ENCODE measurements around the gene STAP2. TPM values are rescaled to one million over a fixed set of nuclear protein-coding genes. Genes with fewer than 3 reads are reported as not detected.
"Not testable (repeated sequence)": the region's sequence is repeated elsewhere in the genome, so short reads cannot be mapped to it uniquely, and the experiment has no call there.

Gene STAP2
- total RNA-seq, 1 donor: 1.2 TPM

- no peak overlapping the region for H3K4me3 ChIP-seq (ENCODE audit: low read depth, low read length)
- DNase-seq (ENCODE audit: low read depth): no peak
- TF ChIP-seq, protein P1, sequence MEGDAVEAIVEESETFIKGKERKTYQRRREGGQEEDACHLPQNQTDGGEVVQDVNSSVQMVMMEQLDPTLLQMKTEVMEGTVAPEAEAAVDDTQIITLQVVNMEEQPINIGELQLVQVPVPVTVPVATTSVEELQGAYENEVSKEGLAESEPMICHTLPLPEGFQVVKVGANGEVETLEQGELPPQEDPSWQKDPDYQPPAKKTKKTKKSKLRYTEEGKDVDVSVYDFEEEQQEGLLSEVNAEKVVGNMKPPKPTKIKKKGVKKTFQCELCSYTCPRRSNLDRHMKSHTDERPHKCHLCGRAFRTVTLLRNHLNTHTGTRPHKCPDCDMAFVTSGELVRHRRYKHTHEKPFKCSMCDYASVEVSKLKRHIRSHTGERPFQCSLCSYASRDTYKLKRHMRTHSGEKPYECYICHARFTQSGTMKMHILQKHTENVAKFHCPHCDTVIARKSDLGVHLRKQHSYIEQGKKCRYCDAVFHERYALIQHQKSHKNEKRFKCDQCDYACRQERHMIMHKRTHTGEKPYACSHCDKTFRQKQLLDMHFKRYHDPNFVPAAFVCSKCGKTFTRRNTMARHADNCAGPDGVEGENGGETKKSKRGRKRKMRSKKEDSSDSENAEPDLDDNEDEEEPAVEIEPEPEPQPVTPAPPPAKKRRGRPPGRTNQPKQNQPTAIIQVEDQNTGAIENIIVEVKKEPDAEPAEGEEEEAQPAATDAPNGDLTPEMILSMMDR (IDR thresholded peaks at IDR 0.05; ENCODE audit: insufficient read depth, low read length): no peak
Measured at GRCh38 chr19:4295972-4296771, 42.5 kb downstream of the STAP2 start.

- H3K4me3 ChIP-seq (ENCODE audit: low read depth, low read length): no peak overlapping the region
- DNase-seq (ENCODE audit: low read depth): no peak
- TF ChIP-seq, protein P1 (IDR thresholded peaks at IDR 0.05; ENCODE audit: insufficient read depth, low read length): no peak
Measured at GRCh38 chr19:4294389-4294788, 44.2 kb downstream of the STAP2 start.

DNA sequence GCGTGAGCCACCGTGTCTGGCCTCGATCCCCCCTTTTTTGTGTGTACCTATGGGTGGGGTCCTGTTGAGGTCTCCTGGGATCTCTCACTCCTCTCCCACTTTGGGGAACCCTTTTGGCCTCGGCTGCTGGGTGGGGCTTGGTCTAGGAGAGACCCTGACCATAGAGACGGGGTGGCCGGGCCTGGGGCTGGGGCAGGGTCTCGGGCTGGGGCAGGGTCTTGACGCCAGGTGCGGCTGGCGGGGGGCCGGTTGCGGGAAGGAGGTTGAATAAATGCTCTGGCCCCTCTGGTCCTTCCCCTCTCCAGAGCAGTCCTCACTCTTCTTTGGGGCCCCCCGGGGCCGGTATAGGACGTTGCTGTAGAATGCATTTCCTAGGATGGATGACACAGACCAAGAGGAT, 46.1 kb downstream of the STAP2 start:
- TF ChIP-seq, protein P1 (IDR thresholded peaks at IDR 0.05; ENCODE audit: insufficient read depth, low read length): no peak
- H3K4me3 ChIP-seq (ENCODE audit: low read depth, low read length): no peak overlapping the region
- DNase-seq (ENCODE audit: low read depth): no peak

GRCh38 chr19:4291184-4291732, 47.4 kb downstream of the STAP2 start:
- no peak for DNase-seq (ENCODE audit: low read depth)
- TF ChIP-seq, protein P1 (IDR thresholded peaks at IDR 0.05; ENCODE audit: insufficient read depth, low read length): no peak
- no peak overlapping the region for H3K4me3 ChIP-seq (ENCODE audit: low read depth, low read length)

GRCh38 chr19:4288091-4288777, 50.4 kb downstream of the STAP2 start:
- no peak overlapping the region for H3K4me3 ChIP-seq (ENCODE audit: low read depth, low read length)
- DNase-seq (ENCODE audit: low read depth): no peak
- TF ChIP-seq, protein P1 (IDR thresholded peaks at IDR 0.05; ENCODE audit: insufficient read depth, low read length): no peak

GRCh38 chr19:4286141-4286540, 52.5 kb downstream of the STAP2 start:
- H3K4me3 ChIP-seq (ENCODE audit: low read depth, low read length); DNase-seq (ENCODE audit: low read depth): not testable (repeated sequence)

DNA sequence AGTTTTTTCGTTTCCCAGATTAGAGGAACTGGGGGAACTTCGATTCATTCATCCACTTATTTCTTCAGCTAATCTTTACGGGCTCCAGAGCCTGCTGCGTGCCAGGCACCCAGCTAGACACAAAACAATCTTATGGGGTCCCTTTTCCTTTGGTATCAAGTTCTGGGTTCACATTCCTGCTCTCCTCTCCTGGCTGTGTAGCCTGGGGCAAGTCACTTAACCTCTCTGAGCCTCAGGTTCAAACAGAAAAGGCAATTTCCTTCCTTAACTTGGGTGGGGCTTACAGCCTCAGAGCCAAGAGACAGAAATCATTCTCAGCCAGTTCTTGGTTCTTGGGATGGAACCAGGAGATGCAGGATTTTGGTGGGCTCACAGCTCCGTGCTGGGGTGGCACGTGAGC, 53.7 kb downstream of the STAP2 start:
- TF ChIP-seq, protein P1 (IDR thresholded peaks at IDR 0.05; ENCODE audit: insufficient read depth, low read length): no peak
- no peak for DNase-seq (ENCODE audit: low read depth)
- no peak overlapping the region for H3K4me3 ChIP-seq (ENCODE audit: low read depth, low read length)

Measured in fibroblast of the aortic adventitia (primary cell).